ENCODE results near the gene GAD2.

GAD2 gene

GRCh38 chr10:26216585-26217395 is at the start of gene GAD2:
TSS of gene GAD2 (plus strand) at chr10:26216774. CDS start at chr10:26216810, 36 bp downstream.
- no peak for DNase-seq

GRCh38 chr10:26169466-26169865 is 47.1 kb upstream of the GAD2 start:
- DNase-seq: no peak

GRCh38 chr10:26172131-26172530 is 44.4 kb upstream of the GAD2 start:
- no peak for DNase-seq

GRCh38 chr10:26173837-26174236 is 42.7 kb upstream of the GAD2 start:
- DNase-seq: no peak

- DNase-seq: no peak
Observed at GRCh38 chr10:26177341-26177740, 39.2 kb upstream of the GAD2 start.

DNA sequence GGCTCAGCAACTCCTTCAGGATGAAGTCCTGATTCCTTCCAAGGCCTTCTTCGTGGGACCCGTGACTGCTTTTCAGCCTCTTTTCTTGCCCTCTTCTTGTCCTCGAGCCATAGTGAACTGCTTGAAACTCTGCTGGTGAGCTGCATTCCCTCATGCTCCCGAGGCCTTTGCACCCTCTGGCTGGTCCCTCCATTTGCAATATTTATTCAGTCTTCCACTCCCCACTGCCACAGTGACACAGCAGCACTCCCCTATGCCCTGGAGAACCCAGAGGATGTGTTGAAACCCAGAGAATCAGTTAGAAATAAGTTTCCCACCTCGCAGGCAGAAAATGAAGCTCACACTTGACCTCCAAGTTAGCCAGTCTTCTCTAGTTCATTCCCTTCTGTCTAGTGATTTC is 22.3 kb upstream of the GAD2 start:
- DNase-seq: no peak

- no peak for DNase-seq
Observed at GRCh38 chr10:26197248-26197647, 19.3 kb upstream of the GAD2 start.

DNA sequence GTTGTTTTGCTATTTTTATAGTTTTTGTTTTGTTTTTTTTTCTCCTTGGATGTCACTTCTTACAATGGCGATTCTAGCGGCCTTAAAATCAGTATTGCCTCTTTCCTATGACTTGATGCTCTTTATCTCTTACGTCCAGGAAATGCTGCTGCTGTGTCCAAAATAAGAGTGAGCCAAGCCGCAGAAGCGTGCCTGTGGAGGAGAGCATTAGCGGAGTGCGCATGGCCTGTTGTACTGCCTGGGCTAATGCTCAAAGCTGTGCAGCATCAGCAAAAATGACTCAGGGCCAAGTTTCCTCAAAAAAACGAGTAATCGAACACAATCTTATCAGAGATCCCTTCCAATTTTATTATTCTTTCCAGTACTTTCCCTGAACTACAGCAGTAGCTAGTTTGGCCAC is 18.5 kb upstream of the GAD2 start:
- DNase-seq: no peak

DNA sequence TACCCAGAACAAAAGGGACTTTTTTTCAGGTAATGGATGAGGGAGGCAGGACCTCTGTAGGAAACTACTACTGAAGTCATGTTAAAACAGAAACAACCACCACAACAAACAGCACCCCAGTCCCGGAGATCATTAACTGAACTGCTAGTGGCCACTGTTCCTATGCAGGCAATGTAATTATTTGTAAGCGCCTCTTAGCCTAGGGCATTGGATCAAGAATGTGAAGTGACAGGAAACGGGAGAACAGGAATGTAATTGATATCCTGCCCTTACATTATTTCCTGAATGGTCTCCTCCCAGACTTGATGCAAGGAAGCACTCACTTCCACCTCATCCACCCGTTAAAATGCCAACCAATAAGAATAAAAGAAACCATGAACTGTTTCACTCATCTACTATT is 16.7 kb upstream of the GAD2 start:
- DNase-seq: no peak

DNA sequence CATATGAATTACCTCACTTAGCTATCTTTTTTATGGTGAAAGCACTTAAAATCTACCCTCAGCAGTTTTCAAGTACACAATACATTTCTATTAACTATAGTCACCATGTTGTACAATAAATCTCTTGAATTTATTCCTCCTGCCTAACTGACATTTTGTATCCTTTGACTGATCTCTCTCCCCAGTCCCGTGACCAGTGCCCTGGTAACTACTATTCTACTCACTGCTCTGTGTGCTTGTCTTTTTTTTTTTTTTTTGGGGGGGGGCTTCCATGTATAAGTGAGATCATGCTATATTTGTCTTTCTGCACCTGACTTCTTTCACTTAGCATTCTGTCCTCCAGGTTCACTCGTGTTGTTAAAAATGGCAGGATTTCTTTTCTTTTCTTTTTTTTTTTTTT is 11.4 kb upstream of the GAD2 start:
- no peak for DNase-seq

DNA sequence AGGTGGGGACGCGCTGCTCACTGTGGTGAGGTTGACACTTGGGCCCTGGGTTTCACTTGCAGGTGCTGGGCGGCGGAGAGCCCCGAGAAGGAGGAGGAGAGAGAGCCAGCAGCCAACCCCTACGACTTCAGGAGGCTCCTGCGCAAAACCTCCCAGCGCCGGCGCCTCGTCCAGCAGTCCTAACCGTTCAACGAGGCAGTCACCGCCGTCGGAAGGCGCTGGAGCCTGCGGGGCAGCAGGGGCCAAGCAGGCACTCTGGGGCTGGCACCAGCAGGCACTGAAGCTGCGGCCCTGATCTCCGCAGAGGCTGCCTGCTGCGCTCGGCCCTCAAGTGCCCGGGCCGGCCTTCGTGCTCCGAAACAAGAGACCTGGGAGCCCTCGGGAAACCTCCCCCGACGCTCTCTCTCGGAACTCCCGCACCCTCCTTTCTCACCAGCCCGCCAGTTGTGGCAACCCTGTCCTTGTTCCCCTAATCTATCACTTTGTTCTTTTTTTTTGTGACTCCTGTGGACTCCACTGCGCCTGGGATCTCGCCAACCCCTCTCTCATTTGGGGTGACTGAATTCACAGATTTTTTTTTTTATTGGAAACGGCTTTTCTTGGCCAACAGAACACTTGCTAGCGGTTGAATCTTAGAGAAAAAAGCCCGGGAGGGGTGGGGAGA is 4.7 kb upstream of the GAD2 start:
- DNase-seq: no peak

- DNase-seq: no peak
Observed at GRCh38 chr10:26212511-26212910, 4.1 kb upstream of the GAD2 start.

GRCh38 chr10:26213157-26213800 is 3.3 kb upstream of the GAD2 start:
- DNase-seq: no peak

GRCh38 chr10:26214004-26214403 is 2.6 kb upstream of the GAD2 start:
- no peak for DNase-seq

GRCh38 chr10:26214551-26215395 is 1.8 kb upstream of the GAD2 start:
- DNase-seq: no peak

DNA sequence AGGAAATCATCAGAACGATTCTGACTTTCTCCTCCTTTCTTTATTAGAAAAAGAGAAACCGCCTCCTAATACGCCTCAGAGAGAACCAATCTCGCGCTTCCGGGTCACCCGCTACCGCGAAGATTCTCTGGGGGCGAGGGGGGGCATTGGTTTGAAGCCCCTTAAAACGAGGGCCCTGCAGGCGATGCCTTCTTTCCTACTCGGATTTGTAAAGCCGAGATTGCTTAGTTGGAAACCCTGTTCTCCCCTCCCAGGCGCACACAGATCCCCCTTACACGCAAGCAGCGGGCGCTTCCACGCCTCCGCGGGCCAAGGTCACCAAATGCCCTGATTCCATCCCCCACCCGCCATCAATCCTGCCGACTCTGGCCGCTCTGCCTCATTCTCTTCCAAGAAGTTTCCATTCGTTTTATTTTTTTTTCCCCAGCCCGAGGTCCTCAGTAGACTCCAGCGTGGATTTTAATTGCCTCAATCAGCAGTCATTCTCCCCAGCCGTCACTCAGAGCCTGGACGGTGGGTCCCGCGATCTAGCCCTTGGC is 1.1 kb upstream of the GAD2 start:
- no peak for DNase-seq

DNA sequence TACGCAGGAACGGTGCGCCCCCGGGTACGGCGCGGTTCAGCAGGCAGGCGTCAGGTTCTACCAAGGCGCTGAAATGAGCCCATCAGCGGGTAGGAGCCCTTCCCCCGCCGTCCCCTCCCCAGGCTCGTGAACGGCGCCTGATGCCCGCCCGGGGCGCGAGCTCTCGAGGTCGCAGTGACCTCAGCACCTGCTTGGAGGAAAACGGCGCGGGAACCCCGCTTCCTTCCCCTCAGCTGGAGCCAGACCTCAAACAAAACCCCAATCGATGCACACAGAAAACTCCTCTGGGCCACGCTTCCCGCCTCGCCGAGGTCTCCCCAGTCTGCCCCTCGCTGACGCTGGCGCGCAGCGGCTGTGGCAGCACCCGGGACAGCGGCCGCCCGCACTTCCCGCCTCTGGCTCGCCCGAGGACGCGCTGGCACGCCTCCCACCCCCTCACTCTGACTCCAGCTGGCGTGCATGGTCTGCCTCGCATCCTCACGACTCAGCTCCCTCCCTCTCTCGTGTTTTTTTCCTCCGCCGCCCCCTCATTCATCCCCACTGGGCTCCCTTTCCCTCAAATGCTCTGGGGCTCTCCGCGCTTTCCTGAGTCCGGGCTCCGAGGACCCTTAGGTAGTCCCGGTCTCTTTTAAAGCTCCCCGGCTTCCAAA is 514 bp upstream of the GAD2 start:
- no peak for DNase-seq

- no peak for DNase-seq
Observed at GRCh38 chr10:26217396-26218086, 967 bp downstream of the GAD2 start.

DNA sequence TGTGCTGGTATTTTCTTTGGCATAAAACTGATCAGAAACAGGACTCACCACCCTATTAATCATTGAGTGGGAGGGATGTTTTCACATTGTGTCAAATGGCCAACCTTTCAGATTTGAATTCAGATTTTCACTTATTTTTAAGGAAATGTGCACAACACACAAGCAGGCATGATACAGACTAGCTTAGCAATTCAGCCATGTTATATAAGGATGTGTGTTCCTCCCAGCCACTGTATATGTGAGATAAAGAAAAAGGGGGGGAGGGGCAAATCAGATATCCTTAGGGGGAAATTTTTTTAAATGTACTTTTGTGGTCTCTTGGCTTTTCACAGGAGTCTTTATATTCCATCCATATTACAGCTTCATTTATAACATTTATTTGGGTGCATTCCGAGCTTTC is 3.1 kb downstream of the GAD2 start:
- no peak for DNase-seq

- no peak for DNase-seq
Observed at GRCh38 chr10:26220901-26221300, 4.3 kb downstream of the GAD2 start.

- no peak for DNase-seq
Observed at GRCh38 chr10:26221541-26221940, 5.0 kb downstream of the GAD2 start.

DNA sequence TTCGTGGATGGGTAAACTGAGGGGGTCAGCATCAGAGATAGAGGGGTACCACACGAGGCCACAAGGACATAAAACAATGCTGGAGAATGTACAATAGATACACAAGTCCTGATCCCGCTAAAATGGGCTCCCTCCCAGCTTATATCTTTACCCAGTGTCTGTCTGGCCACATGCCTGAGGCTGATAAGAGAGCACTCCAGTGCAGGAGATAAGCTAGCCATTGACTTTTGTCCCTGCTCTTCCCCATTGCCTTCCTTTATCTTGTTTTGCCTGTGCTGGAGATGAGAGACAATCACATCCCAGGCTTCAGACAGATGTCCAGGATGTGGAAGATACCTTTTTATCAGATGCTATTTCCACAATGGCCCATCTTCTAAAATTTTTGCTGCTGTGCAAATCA is 6.0 kb downstream of the GAD2 start:
- no peak for DNase-seq

Data from NCI-H345 (cell line).